Measurements from ENCODE around the gene CYREN. TPM values are rescaled to one million over a fixed set of nuclear protein-coding genes. Genes with fewer than 3 reads are reported as not detected.

CYREN gene
- total RNA-seq, 4 donors from 2014 or later = 4.1 to 47.4 (median 27.7) TPM

DNA sequence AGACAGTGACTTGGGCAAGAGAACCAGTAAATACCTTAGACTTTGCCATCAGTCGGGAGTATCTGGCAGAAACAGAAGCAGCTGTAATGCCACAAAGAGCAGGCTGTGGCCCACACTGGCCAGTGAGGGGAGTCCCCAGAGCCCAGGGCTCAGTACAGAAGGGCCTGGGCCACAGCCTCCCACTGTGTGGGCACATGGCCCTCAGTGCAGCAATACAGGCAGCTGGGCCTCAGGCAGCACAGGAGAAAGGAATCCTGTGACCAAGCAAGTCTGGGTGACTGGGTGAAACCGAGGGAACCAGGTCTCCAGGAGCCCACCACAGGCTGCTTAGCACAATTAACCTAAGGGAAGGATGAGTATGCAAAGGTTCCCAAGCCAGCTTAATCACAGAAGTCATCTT lies 26.8 kb upstream of the CYREN start:
- intact Hi-C loops (cut with DNase I; ENCODE audit: low total_unique reads) = no loop called here
- Histone ChIP-seq H3K27ac (no peak overlapping the region), H3K27me3 (no peaks in the 10 kb centered on the region), H3K4me3 (no peak overlapping the region), H3K9me3 (no peaks in the 10 kb centered on the region), H3K4me1 (no peaks in the 10 kb centered on the region), H3K36me3 (no peaks in the 10 kb centered on the region)
- no peak for DNase-seq
- no peak for TF ChIP-seq POLR2A (IDR thresholded peaks at IDR 0.05)
- TF ChIP-seq, protein P1, sequence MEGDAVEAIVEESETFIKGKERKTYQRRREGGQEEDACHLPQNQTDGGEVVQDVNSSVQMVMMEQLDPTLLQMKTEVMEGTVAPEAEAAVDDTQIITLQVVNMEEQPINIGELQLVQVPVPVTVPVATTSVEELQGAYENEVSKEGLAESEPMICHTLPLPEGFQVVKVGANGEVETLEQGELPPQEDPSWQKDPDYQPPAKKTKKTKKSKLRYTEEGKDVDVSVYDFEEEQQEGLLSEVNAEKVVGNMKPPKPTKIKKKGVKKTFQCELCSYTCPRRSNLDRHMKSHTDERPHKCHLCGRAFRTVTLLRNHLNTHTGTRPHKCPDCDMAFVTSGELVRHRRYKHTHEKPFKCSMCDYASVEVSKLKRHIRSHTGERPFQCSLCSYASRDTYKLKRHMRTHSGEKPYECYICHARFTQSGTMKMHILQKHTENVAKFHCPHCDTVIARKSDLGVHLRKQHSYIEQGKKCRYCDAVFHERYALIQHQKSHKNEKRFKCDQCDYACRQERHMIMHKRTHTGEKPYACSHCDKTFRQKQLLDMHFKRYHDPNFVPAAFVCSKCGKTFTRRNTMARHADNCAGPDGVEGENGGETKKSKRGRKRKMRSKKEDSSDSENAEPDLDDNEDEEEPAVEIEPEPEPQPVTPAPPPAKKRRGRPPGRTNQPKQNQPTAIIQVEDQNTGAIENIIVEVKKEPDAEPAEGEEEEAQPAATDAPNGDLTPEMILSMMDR (IDR thresholded peaks at IDR 0.05) = no peak

DNA sequence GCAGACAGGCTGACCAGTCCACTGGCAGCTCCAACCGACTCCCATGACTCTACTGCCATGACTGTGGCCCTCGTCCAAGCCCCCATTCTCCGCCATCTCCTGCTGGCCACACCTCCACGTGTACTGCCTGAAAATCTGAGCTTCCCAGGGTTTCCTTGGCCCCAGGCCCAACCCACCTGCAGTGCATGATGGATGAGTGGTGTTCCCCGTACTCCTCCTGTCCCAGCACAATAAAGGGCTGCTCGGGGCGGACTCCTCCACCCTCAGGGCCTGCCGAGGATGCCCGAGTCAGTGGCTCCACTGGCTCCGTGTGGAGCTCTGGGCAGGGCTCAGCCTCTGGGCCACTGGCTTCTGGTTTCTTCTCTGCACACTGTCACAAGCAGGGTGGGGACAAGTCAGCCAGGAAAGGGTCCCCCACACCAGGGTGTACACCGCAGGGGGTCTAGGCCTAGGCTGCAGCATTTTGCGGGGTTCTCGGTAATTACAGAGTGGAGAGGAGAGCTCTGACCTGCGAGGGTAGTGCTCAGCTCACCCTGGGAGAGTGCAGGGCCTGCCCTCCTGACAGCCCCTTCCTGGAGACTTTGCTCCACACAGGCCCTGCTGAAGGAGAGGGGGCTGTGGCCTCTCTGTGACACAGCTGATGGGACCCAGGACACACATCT lies 25.6 kb upstream of the CYREN start:
- intact Hi-C loops (cut with DNase I; ENCODE audit: low total_unique reads) = no loop called here
- no peak overlapping the region for H3K27ac ChIP-seq
- H3K4me3 ChIP-seq = no peak overlapping the region
- no peaks in the 10 kb centered on the region for H3K9me3 ChIP-seq
- TF ChIP-seq, protein P1 (IDR thresholded peaks at IDR 0.05) = no peak
- TF ChIP-seq POLR2A (IDR thresholded peaks at IDR 0.05) = no peak
- no peaks in the 10 kb centered on the region for H3K27me3 ChIP-seq
- DNase-seq = no peak
- no peaks in the 10 kb centered on the region for H3K4me1 ChIP-seq
- no peaks in the 10 kb centered on the region for H3K36me3 ChIP-seq

DNA sequence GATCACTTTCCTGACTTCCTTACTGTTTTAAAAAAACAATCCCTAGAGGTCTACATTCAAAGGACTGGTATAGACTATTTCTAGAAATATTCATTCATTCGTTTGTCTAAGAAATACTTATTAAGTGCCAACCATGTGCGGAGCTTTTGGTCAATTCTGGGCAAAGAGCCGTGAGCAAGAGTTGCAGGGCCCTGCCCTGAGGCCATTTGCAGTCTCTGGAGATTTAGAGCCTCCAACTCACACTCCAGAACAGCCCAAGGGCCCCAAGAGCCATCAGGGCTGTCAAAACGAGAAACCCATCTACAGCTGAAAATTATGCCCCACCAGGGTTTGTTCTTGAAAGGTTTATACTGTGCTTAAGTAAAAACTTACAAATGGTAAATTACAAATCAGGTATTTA lies 24.6 kb upstream of the CYREN start:
- DNase-seq = no peak
- Histone ChIP-seq H3K4me3 (no peak overlapping the region), H3K27me3 (no peaks in the 10 kb centered on the region), H3K27ac (no peak overlapping the region), H3K36me3 (no peaks in the 10 kb centered on the region), H3K4me1 (no peaks in the 10 kb centered on the region), H3K9me3 (no peaks in the 10 kb centered on the region)
- intact Hi-C loops (cut with DNase I; ENCODE audit: low total_unique reads) = no loop called here
- TF ChIP-seq, protein P1 (IDR thresholded peaks at IDR 0.05) = no peak
- no peak for TF ChIP-seq POLR2A (IDR thresholded peaks at IDR 0.05)

DNA sequence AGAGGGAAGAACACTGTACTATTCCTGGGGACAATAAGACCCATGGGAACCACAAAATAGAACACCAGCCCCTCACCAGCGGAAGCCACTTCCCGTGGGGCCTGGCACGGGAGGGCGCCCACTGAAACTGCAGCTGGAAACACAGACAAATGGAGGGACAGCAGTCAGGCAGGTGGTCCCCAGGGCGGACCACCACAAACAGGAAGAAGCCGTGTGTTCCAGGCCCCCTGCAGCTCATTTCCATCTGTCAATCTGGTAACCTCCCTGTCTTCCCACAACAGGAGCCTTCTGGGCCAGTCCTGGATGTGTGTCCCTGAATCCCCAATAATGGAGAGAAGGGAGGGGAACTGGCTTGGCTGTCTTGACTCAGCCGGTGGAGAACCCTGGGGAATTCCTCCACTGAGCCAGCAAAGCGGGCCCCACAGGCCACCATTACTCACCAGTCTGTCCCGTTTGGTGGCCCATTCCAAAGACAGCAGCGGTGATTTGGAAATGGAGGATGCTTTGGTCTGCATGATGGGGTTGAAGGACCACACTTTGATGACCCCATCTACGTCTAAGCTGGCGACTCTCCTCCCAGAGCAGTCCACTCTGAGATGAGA lies 24.1 kb upstream of the CYREN start:
- no peak overlapping the region for H3K27ac ChIP-seq
- no peak overlapping the region for H3K4me3 ChIP-seq
- intact Hi-C loops (cut with DNase I; ENCODE audit: low total_unique reads) = no loop called here
- no peaks in the 10 kb centered on the region for H3K27me3 ChIP-seq
- H3K9me3 ChIP-seq = no peaks in the 10 kb centered on the region
- TF ChIP-seq, protein P1 (IDR thresholded peaks at IDR 0.05) = no peak
- TF ChIP-seq POLR2A (IDR thresholded peaks at IDR 0.05) = no peak
- H3K36me3 ChIP-seq = no peaks in the 10 kb centered on the region
- no peaks in the 10 kb centered on the region for H3K4me1 ChIP-seq
- DNase-seq = no peak

DNA sequence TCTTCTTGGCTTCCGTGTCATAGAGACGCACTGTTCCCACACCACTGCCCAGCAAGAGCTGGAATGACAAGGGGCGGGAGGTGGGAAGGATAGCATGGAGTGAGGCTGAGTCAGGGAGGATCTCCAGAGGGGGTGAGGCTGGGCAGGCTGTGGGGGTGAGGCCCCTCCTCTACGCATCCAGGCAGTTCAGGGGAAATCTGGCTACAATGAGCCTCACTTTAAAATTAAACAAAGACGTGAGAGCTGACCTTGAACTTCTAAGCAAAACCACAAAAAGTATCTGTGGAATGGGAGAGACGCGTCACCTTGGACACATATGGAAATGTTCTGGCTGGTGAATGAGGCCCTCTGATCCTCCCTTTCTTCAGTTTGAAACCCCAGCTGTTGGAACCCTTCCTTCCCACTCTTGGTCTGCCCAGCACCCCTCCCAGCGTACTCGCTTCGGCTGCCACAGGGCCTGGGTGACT lies 23.1 kb upstream of the CYREN start:
- no peaks in the 10 kb centered on the region for H3K4me1 ChIP-seq
- H3K27me3 ChIP-seq = no peaks in the 10 kb centered on the region
- no peak for DNase-seq
- H3K36me3 ChIP-seq = no peaks in the 10 kb centered on the region
- intact Hi-C loops (cut with DNase I; ENCODE audit: low total_unique reads) = no loop called here
- H3K27ac ChIP-seq = no peak overlapping the region
- TF ChIP-seq, protein P1 (IDR thresholded peaks at IDR 0.05) = no peak
- TF ChIP-seq POLR2A (IDR thresholded peaks at IDR 0.05) = no peak
- no peaks in the 10 kb centered on the region for H3K9me3 ChIP-seq
- H3K4me3 ChIP-seq = no peak overlapping the region
